GM19025 (cell line): Measurements from ENCODE around the gene ACBD4.

ENCODE experiments used
- ATAC-seq: cut with Tn5 transposase; IDR thresholded peaks from one replicate; pipeline ENCODE4 v1.9.1; 2021; ENCODE audit warnings: mild to moderate bottlenecking, low read depth, moderate library complexity; ENCODE audit not compliant: unreplicated experiment

Gene ACBD4

DNA sequence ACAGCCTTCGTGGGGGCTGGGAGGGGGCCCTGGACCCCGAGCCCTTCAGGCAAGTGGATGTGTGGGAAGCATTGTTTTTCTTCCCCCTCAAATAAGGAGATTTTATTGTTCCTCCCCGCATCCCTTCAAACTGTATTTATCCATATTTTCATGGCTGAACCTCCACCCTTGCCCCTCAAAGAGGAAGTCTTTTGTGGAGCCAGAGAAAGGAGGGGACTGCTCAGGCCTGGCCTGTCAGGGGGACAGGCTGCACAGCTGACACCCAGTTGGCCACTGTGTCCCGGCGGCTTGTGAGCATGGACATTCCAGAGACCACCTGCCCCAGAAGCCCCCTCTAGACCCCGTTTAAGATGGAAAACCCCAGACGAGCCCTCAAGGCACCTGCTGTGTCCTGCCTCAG lies 42.1 kb downstream of the ACBD4 start:
- ATAC-seq = no peak

DNA sequence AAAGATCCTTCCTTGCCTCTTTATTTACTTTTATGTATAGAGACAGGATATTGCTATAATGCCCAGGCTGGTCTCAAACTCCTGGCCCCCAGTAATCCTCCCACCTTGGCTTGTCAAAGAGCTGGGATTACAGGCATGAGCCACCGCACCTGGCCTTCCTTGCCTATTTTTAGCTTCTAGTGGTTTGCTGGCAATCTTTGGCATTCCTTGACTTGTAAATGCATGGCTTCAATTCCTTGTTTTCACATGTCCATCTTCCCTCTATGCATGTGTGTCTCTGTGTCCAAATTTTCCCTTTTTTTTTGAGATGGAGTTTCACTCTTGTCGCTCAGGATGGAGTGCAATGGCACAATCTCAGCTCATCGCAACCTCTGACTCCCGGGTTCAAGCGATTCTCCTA lies 48.7 kb downstream of the ACBD4 start:
- ATAC-seq = no peak

DNA sequence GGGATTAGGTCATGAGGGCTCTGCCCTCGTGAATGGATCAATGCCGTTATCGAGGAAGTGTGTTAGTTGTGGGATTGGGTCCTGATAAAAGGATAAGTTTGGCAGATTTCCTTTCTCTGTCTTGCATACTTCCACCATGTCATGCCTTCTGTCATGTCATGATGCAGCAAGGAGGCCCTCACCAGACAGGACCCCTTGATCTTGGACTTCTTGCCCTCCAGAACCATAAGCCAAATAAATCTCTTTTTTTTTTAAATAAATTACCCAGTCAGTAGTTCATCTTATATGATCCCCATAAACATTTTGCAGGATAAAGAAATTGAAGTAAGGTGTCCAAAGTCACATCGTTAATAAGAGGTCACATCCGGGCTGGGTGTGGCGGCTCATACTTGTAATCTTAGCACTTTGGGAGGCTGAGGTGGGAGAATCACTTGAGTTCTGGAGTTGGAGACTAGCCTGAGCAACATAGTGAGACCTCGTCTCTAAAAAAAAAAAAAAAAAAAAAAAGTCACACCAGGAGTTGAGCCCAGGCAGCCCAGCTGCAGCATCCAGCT lies 51.4 kb downstream of the ACBD4 start:
- no peak for ATAC-seq

DNA sequence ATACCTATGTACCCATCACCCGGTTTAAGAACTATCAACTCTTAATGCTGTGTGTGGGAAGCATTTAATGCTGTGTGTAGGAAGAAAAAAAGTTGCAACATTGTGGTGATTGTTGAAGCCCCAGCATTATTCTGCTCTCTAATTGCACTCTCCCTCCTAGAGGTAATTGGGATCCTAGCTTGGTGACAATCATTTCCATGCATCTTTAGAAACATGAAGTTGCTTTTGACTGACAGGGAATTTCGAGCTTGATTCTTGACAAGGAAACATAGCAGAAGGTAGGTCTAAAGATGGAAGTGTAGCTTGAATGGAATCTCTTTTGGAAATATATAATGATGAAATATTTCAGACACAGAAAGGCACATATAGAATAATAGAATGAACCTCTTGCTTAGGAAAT lies 53.5 kb downstream of the ACBD4 start:
- ATAC-seq = no peak

DNA sequence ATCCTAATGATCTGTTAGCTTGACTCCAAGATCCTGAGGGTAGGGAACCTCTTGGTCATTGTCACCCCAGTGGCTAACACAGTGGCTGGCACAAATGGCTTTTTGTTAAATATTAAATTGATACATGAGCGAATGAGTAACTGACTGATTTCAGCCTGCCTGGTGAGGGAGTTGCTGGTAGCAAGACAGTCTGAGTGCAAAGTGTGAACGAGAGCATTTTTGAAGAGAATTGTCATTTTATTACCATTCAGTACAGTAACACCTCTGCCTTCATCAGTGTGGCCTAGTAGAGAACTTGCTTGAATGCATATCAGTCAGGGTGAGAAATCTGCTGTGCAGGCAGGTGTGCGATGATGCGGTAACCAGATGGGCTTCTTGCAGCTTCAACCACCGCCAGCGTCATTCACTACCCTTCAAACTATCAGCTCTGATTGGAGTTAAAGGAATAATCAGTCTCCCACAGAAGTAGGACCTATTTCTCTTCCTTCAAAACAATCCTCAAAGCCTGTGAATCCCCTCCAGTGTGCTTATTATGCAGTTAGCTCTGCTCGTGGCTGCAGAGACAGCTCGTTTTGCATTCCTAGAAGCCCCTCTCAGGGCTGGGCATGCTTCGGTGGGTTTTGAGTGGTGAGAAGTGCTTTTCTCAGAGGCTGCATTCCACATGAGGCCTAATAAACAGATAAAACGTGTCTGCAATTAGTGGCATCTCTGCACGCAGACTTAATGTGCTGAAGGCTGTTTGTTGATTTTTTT lies 55.2 kb downstream of the ACBD4 start:
- no peak for ATAC-seq
